HEK293 (cell line): ENCODE data around the gene CAMKK1.

Experiments
- CTCF ChIP-seq: fragments of 450-650 bp; formaldehyde crosslinking; IDR thresholded peaks from 2 replicates; pipeline ENCODE4 v1.5.1; 2016; ENCODE audit warnings: missing biosample characterization, missing genetic modification characterization
- ZBTB49 ChIP-seq: fragments of 450-650 bp; formaldehyde crosslinking; IDR thresholded peaks from 2 replicates; pipeline ENCODE4 v1.5.1; 2016; ENCODE audit warnings: missing biosample characterization, missing genetic modification characterization, low read depth

DNA sequence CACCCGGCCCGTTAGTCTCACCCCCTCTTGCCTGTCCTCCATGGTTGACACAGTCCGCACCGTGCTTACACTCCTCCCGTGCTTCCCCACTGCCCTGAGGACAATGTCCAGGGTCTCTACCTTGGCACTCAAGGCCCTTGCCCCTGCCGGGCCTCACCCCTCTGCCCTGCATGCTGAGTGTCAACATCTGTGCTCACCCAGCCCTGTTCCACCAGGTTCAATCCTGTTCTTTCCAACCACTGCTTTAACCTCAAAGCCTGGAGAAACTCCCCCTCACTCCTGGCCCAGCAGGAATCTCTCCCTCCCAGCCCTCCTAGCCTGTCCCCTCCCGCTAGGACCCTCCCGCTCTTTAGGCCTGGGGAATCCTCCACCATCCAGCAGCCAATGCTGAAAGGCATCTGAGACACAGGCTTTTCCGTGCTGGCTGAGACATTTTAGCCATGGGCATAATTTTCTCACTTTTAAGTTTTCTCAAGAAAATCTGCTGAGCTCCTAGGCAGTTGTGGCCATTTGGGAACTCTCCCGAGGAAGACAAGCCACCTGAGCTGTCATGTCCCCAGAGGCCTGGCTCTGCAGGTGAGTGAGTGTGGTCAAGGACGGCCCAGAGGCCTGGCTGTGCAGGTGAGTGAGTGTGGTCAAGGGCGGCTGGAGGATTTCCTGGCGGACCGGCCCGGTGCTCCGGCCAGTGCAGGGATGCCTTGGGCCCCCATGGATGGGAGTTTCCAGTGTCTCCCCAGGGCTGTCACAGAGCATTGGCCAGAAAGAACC, 34.2 kb upstream of the CAMKK1 start:
- TF ChIP-seq CTCF (tag by site-specific recombination) (no peak), ZBTB49 (tag by site-specific recombination) (no peak)
